A549 treated with AZD2906 at 1 μM for 4 hours (cell line): ENCODE data around the gene CITED2. TPM values are rescaled to one million over a fixed set of nuclear protein-coding genes. Genes with fewer than 3 reads are reported as not detected.

Experiments
- total RNA-seq: library from RNA; stranded (reverse); fragments of 200-300 nt; extraction: Qiagen RNA extraction; gene quantifications from 5 replicates; pipeline ENCODE4 v1.2.3, GENCODE V29; 2022

The CITED2 gene
- 27.0 to 45.3 TPM (median 39.5 TPM) in 5 replicates for total RNA-seq

GRCh38 chr6:139374357-139375225, at the start of gene CITED2:
TSS of gene CITED2 (minus strand) at chr6:139374648. CDS start at chr6:139373944, 704 bp downstream.

Other genes starting within 250 kb of the CITED2 start
- 1.4 to 2.3 TPM (median 1.9 TPM) in 5 replicates for gene HECA, start 239.6 kb downstream of the CITED2 start, total RNA-seq
- gene TXLNB, start 82.7 kb downstream of the CITED2 start, total RNA-seq, result not detected in 5 replicates